ENCODE measurements around the gene ARV1.

DNA sequence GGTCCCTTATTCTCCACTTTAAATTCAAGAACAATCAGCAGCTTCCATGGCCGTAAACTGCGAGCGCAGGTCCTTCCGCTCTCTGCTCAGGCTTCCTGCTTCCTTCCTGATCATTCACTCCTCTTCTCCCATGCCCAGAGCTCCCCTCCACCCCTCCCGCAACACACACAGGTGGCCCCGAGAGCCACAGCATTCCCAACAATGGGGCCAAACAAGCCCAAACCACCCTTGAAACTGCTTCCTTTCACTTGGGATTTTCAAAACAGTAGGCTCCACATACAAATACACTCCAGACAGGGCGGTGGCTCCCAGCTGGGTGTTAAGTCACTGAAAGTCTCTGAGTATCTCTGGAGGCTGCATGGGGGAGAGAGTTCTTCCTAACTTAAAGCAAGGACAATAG is 49.8 kb downstream of the ARV1 start:
- no peak for TF ChIP-seq ZNF484 (CRISPR knock-in tag; IDR thresholded peaks at IDR 0.05; ENCODE audit: borderline replicate concordance, low read depth)
- no peak for TF ChIP-seq CTCF (CRISPR knock-in tag; IDR thresholded peaks at IDR 0.05)
- no peak for TF ChIP-seq KAT2B (IDR thresholded peaks at IDR 0.05; ENCODE audit: borderline replicate concordance, low read depth, low read length)
- TF ChIP-seq SAP130 (CRISPR knock-in tag; IDR thresholded peaks at IDR 0.05; ENCODE audit: low read depth), result no peak
- no peak for TF ChIP-seq MLXIP (CRISPR knock-in tag; IDR thresholded peaks at IDR 0.05; ENCODE audit: borderline replicate concordance)
- TF ChIP-seq, protein P1, sequence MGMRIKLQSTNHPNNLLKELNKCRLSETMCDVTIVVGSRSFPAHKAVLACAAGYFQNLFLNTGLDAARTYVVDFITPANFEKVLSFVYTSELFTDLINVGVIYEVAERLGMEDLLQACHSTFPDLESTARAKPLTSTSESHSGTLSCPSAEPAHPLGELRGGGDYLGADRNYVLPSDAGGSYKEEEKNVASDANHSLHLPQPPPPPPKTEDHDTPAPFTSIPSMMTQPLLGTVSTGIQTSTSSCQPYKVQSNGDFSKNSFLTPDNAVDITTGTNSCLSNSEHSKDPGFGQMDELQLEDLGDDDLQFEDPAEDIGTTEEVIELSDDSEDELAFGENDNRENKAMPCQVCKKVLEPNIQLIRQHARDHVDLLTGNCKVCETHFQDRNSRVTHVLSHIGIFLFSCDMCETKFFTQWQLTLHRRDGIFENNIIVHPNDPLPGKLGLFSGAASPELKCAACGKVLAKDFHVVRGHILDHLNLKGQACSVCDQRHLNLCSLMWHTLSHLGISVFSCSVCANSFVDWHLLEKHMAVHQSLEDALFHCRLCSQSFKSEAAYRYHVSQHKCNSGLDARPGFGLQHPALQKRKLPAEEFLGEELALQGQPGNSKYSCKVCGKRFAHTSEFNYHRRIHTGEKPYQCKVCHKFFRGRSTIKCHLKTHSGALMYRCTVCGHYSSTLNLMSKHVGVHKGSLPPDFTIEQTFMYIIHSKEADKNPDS (CRISPR knock-in tag; IDR thresholded peaks at IDR 0.05), result no peak

All from HepG2 (cell line).